Fibroblast of mammary gland (primary cell): Measurements from ENCODE around the gene SLC22A16.
A peak's percentile ranks its signal among the peaks of the same experiment; 100 is the strongest.
"Not testable (repeated sequence)": the region's sequence is repeated elsewhere in the genome, so short reads cannot be mapped to it uniquely, and the experiment has no call there.

Experiments used
- DNase-seq: peaks from one replicate; pipeline ENCODE4 v3.0.0-alpha.2; 2010; ENCODE audit warnings: low read depth
- H3K4me3 ChIP-seq: 2 replicates; pipeline ENCODE4 v1.5.1; 2011; ENCODE audit warnings: low read depth, mild to moderate bottlenecking, low read length, moderate library complexity; ENCODE audit not compliant: control insufficient read depth
- CTCF ChIP-seq: conservative IDR thresholded peaks from 2 replicates; pipeline ENCODE4 v1.5.1; 2011; ENCODE audit warnings: low read depth, low read length, inconsistent platforms; ENCODE audit not compliant: control insufficient read depth, insufficient read depth

Gene SLC22A16

GRCh38 chr6:110509617-110510241 lies 33.3 kb upstream of the SLC22A16 start:
- no peak for TF ChIP-seq CTCF
- peak; percentile 92 for DNase-seq
- H3K4me3 ChIP-seq, result no peak overlapping the region

GRCh38 chr6:110504891-110505290 lies 28.5 kb upstream of the SLC22A16 start:
- not testable (repeated sequence) for DNase-seq, H3K4me3 ChIP-seq

- no peak for DNase-seq
- TF ChIP-seq CTCF, result no peak
- no peak overlapping the region for H3K4me3 ChIP-seq
Observed at GRCh38 chr6:110495949-110496348, 19.5 kb upstream of the SLC22A16 start.

- no peak overlapping the region for H3K4me3 ChIP-seq
- DNase-seq, result no peak
- no peak for TF ChIP-seq CTCF
Observed at GRCh38 chr6:110493253-110493800, 16.9 kb upstream of the SLC22A16 start.

- no peak overlapping the region for H3K4me3 ChIP-seq
- no peak for TF ChIP-seq CTCF
- DNase-seq, result peak; percentile 53
Observed at GRCh38 chr6:110492584-110492983, 16.2 kb upstream of the SLC22A16 start.

GRCh38 chr6:110491644-110492317 lies 15.4 kb upstream of the SLC22A16 start:
- peak overlapping the region; percentile 14 for H3K4me3 ChIP-seq
- DNase-seq, result peak; percentile 77
- TF ChIP-seq CTCF, result no peak

- no peak for DNase-seq
- H3K4me3 ChIP-seq, result no peak overlapping the region
- no peak for TF ChIP-seq CTCF
Observed at GRCh38 chr6:110491299-110491643, 14.9 kb upstream of the SLC22A16 start.
